ENCODE data around the gene TUBGCP2. TPM values are rescaled to one million over a fixed set of nuclear protein-coding genes. Genes with fewer than 3 reads are reported as not detected.

Gene TUBGCP2
- total and polyA plus RNA-seq, 2 of the 13 experiments (the other 11 are each of a cell fraction or from before 2014, with no cell fraction given): 21.3 to 34.5 TPM

DNA sequence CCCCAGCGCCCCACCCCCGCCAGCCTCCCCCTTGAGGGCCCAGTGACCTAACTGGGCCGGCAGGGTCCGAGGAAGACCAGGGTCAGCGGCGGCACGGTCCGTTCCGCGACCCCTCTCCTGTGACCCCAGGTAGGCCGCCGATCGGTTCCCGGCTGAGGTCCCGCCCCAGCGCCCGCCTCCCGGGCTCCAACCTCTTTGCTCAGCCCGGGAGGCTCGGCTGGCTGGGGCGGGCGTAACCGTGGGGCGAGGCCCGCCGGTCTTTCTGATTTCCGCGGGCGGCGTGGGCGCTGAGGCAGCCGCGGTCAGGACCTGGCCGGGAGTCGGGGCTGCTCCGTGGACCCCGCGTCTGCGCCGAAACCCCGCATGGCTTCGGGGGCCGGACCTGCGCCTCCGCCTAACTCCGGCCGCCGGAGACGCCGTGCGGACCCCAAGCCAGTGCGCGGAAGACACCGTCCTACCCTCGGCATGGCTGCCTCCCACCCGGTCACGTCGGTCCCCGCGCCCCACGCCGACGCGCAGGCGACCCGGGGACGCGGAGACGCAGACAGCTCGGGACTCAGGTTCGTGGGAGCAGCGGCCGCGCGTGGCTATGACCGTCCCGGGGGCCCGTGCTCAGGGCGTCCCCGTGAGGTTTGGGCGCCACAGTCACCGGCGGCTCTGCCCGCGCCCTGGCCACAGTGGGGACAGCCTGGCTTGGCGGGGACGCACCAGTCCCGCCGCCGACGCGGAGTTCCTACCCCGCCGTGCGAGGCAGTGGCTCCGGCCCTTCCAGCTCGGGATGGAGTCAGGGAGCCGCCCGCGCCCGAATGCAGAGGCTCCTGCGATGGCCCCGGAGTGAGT is 72.1 kb downstream of the TUBGCP2 start:
- H3K27ac ChIP-seq (ENCODE audit: extremely low read length, insufficient read depth, low read length): no peak overlapping the region
- H3K36me3 ChIP-seq (replicated peaks in 1 of 2; ENCODE audit: control insufficient read depth in 1 of 2, insufficient read depth in 2 of 2, low read length in 2 of 2): no peaks in the 10 kb centered on the region
- no TSS peak for BruUV-seq (replicated peaks)
- CTCF ChIA-PET (ENCODE audit: low intra/inter-chr PET ratio, low total read pairs): no interaction called here
- FAIRE-seq: no peak
- H3K4me2 ChIP-seq (ENCODE audit: low read depth, low read length): no peak overlapping the region
- H3K4me3 ChIP-seq (replicated peaks in 1 of 3; ENCODE audit: insufficient read depth in 1 of 3, low read depth in 2 of 3, low read length in 3 of 3): no peak overlapping the region
- 32% methylated on average over 39 of the region's 103 CpGs for WGBS (ENCODE audit: low lambda C conversion rate)
- in situ Hi-C loops (cut with HindIII; ENCODE audit: extremely low pct_ligation_motif_present, low pct_unique_long_range_greater_than_20kb): no loop called here
- H3K9me3 ChIP-seq (ENCODE audit: low read length): no peaks in the 10 kb centered on the region
- POLR2A ChIA-PET: no interaction called here
- peaks cover 13 to 73% of the 10 kb centered on the region in 2 experiments for H3K27me3 ChIP-seq (ENCODE audit: control insufficient read depth in 1 of 2, insufficient read depth in 2 of 2, low read length in 2 of 2)
- TF ChIP-seq, protein P1, sequence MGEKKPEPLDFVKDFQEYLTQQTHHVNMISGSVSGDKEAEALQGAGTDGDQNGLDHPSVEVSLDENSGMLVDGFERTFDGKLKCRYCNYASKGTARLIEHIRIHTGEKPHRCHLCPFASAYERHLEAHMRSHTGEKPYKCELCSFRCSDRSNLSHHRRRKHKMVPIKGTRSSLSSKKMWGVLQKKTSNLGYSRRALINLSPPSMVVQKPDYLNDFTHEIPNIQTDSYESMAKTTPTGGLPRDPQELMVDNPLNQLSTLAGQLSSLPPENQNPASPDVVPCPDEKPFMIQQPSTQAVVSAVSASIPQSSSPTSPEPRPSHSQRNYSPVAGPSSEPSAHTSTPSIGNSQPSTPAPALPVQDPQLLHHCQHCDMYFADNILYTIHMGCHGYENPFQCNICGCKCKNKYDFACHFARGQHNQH (CRISPR knock-in tag; IDR thresholded peaks at IDR 0.05): no peak
- no peak for TF ChIP-seq ZNF780A (CRISPR knock-in tag; IDR thresholded peaks at IDR 0.05)
- TF ChIP-seq, protein P2, sequence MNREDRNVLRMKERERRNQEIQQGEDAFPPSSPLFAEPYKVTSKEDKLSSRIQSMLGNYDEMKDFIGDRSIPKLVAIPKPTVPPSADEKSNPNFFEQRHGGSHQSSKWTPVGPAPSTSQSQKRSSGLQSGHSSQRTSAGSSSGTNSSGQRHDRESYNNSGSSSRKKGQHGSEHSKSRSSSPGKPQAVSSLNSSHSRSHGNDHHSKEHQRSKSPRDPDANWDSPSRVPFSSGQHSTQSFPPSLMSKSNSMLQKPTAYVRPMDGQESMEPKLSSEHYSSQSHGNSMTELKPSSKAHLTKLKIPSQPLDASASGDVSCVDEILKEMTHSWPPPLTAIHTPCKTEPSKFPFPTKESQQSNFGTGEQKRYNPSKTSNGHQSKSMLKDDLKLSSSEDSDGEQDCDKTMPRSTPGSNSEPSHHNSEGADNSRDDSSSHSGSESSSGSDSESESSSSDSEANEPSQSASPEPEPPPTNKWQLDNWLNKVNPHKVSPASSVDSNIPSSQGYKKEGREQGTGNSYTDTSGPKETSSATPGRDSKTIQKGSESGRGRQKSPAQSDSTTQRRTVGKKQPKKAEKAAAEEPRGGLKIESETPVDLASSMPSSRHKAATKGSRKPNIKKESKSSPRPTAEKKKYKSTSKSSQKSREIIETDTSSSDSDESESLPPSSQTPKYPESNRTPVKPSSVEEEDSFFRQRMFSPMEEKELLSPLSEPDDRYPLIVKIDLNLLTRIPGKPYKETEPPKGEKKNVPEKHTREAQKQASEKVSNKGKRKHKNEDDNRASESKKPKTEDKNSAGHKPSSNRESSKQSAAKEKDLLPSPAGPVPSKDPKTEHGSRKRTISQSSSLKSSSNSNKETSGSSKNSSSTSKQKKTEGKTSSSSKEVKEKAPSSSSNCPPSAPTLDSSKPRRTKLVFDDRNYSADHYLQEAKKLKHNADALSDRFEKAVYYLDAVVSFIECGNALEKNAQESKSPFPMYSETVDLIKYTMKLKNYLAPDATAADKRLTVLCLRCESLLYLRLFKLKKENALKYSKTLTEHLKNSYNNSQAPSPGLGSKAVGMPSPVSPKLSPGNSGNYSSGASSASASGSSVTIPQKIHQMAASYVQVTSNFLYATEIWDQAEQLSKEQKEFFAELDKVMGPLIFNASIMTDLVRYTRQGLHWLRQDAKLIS (CRISPR knock-in tag; IDR thresholded peaks at IDR 0.05): no peak
- no peak for TF ChIP-seq SCMH1 (CRISPR knock-in tag; IDR thresholded peaks at IDR 0.05; ENCODE audit: borderline replicate concordance)
- TF ChIP-seq ZNF792 (CRISPR knock-in tag; IDR thresholded peaks at IDR 0.05): no peak
- TF ChIP-seq MTF1 (CRISPR knock-in tag; IDR thresholded peaks at IDR 0.05): no peak
- TF ChIP-seq ZNF263 (CRISPR knock-in tag; IDR thresholded peaks at IDR 0.05): no peak
- TF ChIP-seq BHLHE40 (IDR thresholded peaks at IDR 0.05; ENCODE audit: low read length): no peak
- no peak for TF ChIP-seq ZNF101 (CRISPR knock-in tag; IDR thresholded peaks at IDR 0.05; ENCODE audit: borderline replicate concordance, low read depth)
- TF ChIP-seq, protein P3, sequence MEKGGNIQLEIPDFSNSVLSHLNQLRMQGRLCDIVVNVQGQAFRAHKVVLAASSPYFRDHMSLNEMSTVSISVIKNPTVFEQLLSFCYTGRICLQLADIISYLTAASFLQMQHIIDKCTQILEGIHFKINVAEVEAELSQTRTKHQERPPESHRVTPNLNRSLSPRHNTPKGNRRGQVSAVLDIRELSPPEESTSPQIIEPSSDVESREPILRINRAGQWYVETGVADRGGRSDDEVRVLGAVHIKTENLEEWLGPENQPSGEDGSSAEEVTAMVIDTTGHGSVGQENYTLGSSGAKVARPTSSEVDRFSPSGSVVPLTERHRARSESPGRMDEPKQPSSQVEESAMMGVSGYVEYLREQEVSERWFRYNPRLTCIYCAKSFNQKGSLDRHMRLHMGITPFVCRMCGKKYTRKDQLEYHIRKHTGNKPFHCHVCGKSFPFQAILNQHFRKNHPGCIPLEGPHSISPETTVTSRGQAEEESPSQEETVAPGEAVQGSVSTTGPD (CRISPR knock-in tag; IDR thresholded peaks at IDR 0.05): no peak
- TF ChIP-seq TEAD2 (CRISPR knock-in tag; IDR thresholded peaks at IDR 0.05): no peak
- no peak for TF ChIP-seq NR2C2 (CRISPR knock-in tag; IDR thresholded peaks at IDR 0.05; ENCODE audit: borderline replicate concordance)
- no peak for TF ChIP-seq GATAD1 (CRISPR knock-in tag; IDR thresholded peaks at IDR 0.05)
- no peak for TF ChIP-seq GTF3A (CRISPR knock-in tag; conservative IDR thresholded peaks at IDR 0.05)
- 0 out of 2 replicates have a peak, but pooled peaks cover 3% of the 10 kb centered on the region for H4K20me1 ChIP-seq (ENCODE audit: insufficient read depth, low read length)
- H3K79me2 ChIP-seq (ENCODE audit: insufficient read depth, low read length): no peaks in the 10 kb centered on the region
- no peak for DNase-seq (ENCODE audit: low spot score)
- no peak overlapping the region for H2AFZ ChIP-seq (ENCODE audit: low read length)
- H3K4me1 ChIP-seq (ENCODE audit: insufficient read depth, low read length): no peaks in the 10 kb centered on the region
- H3K9ac ChIP-seq (ENCODE audit: insufficient read depth, low read depth, low read length): no peak overlapping the region
- no peak; the same call in 1 of the 3 replicates for ATAC-seq
- intact Hi-C loops (cut with micrococcal nuclease; ENCODE audit: unreplicated experiment): no loop called here
